ENCODE results near the gene KLRB1. TPM values are rescaled to one million over a fixed set of nuclear protein-coding genes. Genes with fewer than 3 reads are reported as not detected.

Gene KLRB1
- total RNA-seq (1 to 10 TPM in 2 of 9 donors, under 1 TPM in 2, not detected in 5; 0.27 to 2.5 (median 1.1) TPM), polyA plus RNA-seq (under 1 TPM; 0.11 to 0.19 TPM)
- long read RNA-seq, donor 1 = 0 reads
- long read RNA-seq, donor 2 = 0 reads
- long read RNA-seq, donor 3 = 0 reads

DNA sequence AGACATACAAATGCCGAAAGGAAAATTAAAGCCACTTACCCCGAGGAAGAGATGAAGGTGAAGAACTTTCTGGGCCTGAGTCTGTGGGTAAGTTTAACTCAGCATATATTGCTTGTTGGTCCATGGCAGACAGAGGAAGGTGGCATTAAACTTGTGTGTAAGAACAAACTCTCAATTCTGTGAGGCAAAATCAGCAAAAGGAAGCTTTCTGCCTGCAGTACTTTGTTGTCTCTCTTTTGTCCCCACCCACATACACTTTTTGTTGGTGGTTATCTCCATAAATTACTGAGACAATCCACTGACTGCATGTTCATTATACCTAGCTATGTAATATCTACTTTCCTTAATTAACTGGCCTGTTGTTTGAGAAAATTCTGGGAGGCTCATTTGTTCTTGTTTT, at the start of gene KLRB1:
TSS of gene KLRB1 (minus strand) at position 201 of the 400 bp plus-strand sequence. CDS start at position 124, 77 bp downstream.
- DNase-seq (no peak), ATAC-seq (no peak)
- Histone ChIP-seq H3K27me3 (no peaks in the 10 kb centered on the region), H3K4me1 (no peaks in the 10 kb centered on the region), H3K27ac (no peak within 1 kb of the TSS), H3K4me3 (no peak within 1 kb of the TSS), H3K9me3 (no peaks in the 10 kb centered on the region), H3K36me3 (no peaks in the 10 kb centered on the region)
- TF ChIP-seq POLR2A (IDR thresholded peaks at IDR 0.05) = no peak
- TF ChIP-seq, protein P1, sequence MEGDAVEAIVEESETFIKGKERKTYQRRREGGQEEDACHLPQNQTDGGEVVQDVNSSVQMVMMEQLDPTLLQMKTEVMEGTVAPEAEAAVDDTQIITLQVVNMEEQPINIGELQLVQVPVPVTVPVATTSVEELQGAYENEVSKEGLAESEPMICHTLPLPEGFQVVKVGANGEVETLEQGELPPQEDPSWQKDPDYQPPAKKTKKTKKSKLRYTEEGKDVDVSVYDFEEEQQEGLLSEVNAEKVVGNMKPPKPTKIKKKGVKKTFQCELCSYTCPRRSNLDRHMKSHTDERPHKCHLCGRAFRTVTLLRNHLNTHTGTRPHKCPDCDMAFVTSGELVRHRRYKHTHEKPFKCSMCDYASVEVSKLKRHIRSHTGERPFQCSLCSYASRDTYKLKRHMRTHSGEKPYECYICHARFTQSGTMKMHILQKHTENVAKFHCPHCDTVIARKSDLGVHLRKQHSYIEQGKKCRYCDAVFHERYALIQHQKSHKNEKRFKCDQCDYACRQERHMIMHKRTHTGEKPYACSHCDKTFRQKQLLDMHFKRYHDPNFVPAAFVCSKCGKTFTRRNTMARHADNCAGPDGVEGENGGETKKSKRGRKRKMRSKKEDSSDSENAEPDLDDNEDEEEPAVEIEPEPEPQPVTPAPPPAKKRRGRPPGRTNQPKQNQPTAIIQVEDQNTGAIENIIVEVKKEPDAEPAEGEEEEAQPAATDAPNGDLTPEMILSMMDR (IDR thresholded peaks at IDR 0.05) = no peak
- intact Hi-C loops (cut with DNase I) = no loop called here
- 84 to 92% (median 89%) methylated on average over 2 of the region's 2 CpGs for WGBS, 4 donors

DNA sequence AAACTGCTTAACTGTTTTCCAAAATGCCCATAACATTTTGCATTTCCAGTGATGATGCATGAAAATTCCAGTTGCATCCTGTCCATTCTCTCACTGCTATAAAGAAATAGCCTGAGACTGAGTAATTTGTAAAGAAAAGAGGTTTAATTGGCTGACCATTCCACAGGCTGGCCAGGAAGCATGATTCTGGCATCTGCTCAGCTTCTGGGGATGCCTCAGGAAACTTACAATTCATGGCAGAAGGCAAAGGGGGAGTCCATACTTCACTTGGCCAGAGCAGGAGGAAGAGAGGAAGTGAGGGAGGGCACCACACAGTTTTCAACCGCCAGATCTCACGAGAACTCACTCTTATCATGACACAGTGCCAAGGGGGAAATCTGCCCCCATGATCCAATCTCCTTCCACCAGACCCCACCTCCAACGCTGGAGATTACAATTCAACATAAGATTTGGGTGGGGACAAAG, 43.6 kb upstream of the KLRB1 start:
- Histone ChIP-seq H3K36me3 (peaks cover 0 to 30% (median 17%) of the 10 kb centered on the region in 9 donors), H3K27ac (peak overlapping the region in 10 of 12 donors; percentile 17 to 95 (median 90)), H3K27me3 (no peaks in the 10 kb centered on the region), H3K4me1 (peaks cover 0 to 45% (median 25%) of the 10 kb centered on the region in 12 donors), H3K4me3 (peak overlapping the region in 2 of 12 donors; percentile 65 to 68), H3K9me3 (no peaks in the 10 kb centered on the region)
- WGBS, 4 donors = 43 to 64% (median 47%) methylated on average over 3 of the region's 3 CpGs
- no peak for TF ChIP-seq POLR2A (IDR thresholded peaks at IDR 0.05)
- TF ChIP-seq, protein P1 (IDR thresholded peaks at IDR 0.05) = no peak
- ATAC-seq (no peak), DNase-seq (peak in 2 of 5 donors; percentile 21 to 26)
- intact Hi-C loops (cut with DNase I) = loop anchor here in 1 of 10 donors (2.0 kb wide), 1 partner anchor 50 kb away; no protein-coding TSS in a partner anchor

DNA sequence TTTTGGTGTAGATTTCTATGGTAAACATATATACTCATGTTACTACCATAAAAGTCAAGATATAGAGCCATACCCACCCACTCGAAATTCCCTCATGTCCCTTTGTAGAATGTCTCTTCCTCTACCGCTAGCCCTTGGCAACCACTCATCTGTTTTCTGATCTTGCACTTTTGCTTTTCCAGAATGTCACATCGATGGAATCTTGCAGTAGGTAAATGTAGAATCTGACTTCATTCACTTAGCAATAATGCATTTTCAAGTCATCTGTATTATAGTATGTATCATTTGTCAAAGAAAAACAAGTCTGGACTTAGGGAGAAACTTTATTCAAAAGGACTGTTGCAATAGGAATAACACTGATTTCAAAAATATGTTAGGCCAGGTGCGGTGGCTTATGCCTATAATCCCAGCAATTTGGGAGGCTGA, 42.4 kb upstream of the KLRB1 start:
- Histone ChIP-seq H3K36me3 (peaks cover 0 to 19% (median 14%) of the 10 kb centered on the region in 9 donors), H3K4me1 (peaks cover 0 to 45% (median 25%) of the 10 kb centered on the region in 12 donors), H3K27me3 (no peaks in the 10 kb centered on the region), H3K27ac (peak overlapping the region; percentile 39 to 95 (median 89)), H3K4me3 (peak overlapping the region in 11 of 12 donors; percentile 13 to 84 (median 68)), H3K9me3 (no peaks in the 10 kb centered on the region)
- no peak for TF ChIP-seq POLR2A (IDR thresholded peaks at IDR 0.05)
- TF ChIP-seq, protein P1 (IDR thresholded peaks at IDR 0.05) = no peak
- intact Hi-C loops (cut with DNase I) = loop anchor here in 1 of 10 donors (2.0 kb wide), 1 partner anchor 51 kb away; no protein-coding TSS in a partner anchor
- WGBS, 4 donors = 28 to 43% (median 32%) methylated on average over 4 of the region's 4 CpGs
- DNase-seq (no peak), ATAC-seq (no peak)

DNA sequence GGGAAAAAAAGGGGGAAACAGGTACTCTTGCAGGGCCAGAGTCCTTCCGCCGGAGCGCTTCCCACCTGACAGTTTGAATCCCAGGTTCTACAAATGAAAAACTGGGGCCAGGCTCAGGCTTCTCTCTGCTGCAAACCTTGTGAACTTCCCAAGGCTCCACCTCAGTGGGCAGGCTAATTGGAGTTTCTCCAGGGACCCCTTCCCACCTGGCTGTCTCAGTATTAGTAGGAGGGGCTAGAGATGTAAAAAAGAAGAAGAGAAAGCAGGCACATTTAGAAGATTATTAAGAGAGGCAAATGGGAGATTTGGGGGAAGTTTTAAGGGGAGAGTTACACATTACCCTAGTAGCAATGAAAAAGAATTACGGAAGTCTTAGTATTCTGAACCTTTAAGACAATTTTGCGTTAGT, 41.8 kb upstream of the KLRB1 start:
- no peak for ATAC-seq
- Histone ChIP-seq H3K4me3 (peak overlapping the region; percentile 0 to 84 (median 70)), H3K36me3 (peaks cover 0 to 12% (median 8%) of the 10 kb centered on the region in 9 donors), H3K27ac (peak overlapping the region; percentile 39 to 95 (median 89)), H3K9me3 (no peaks in the 10 kb centered on the region), H3K27me3 (no peaks in the 10 kb centered on the region), H3K4me1 (peaks cover 0 to 45% (median 25%) of the 10 kb centered on the region in 12 donors)
- WGBS, 4 donors = 25 to 37% (median 28%) methylated on average over 5 of the region's 5 CpGs
- DNase-seq = no peak
- intact Hi-C loops (cut with DNase I) = loop anchor here in 3 of 10 donors (2.0 to 5.0 kb wide), 3 partner anchors 51 to 58 kb away; no protein-coding TSS in a partner anchor
- TF ChIP-seq POLR2A (IDR thresholded peaks at IDR 0.05) = no peak
- TF ChIP-seq, protein P1 (IDR thresholded peaks at IDR 0.05) = no peak
